Measurements from ENCODE around the gene TTC22. TPM values are rescaled to one million over a fixed set of nuclear protein-coding genes. Genes with fewer than 3 reads are reported as not detected.

The TTC22 gene
- total RNA-seq, 1 experiment from 2014 or later = 17.2 TPM

- Mint-ChIP-seq H3K4me3 (ENCODE audit: low read depth, unreplicated experiment) (no peak overlapping the region), H3K27ac (ENCODE audit: unreplicated experiment) (no peak overlapping the region), H3K36me3 (ENCODE audit: insufficient read depth, unreplicated experiment) (no peaks in the 10 kb centered on the region), H3K9me3 (ENCODE audit: low read depth, unreplicated experiment) (peaks cover 3% of the 10 kb centered on the region), H3K4me1 (ENCODE audit: low read depth, unreplicated experiment) (no peaks in the 10 kb centered on the region), H3K27me3 (ENCODE audit: unreplicated experiment) (no peaks in the 10 kb centered on the region)
- BruUV-seq (replicated peaks) = no TSS peak
- DNase-seq = no peak
- CTCF ChIA-PET = no interaction called here
- intact Hi-C loops (cut with micrococcal nuclease; ENCODE audit: unreplicated experiment) = no loop called here
- TF ChIP-seq CTCF (IDR thresholded peaks at IDR 0.05; ENCODE audit: unreplicated experiment) = no peak
These were observed 25.2 kb upstream of the TTC22 start for GRCh38 chr1:54826226-54826816.

- H3K4me1 Mint-ChIP-seq (ENCODE audit: low read depth, unreplicated experiment) = no peaks in the 10 kb centered on the region
- H3K4me3 Mint-ChIP-seq (ENCODE audit: low read depth, unreplicated experiment) = no peak overlapping the region
- no peak for TF ChIP-seq CTCF (IDR thresholded peaks at IDR 0.05; ENCODE audit: unreplicated experiment)
- intact Hi-C loops (cut with micrococcal nuclease; ENCODE audit: unreplicated experiment) = no loop called here
- no peaks in the 10 kb centered on the region for H3K27me3 Mint-ChIP-seq (ENCODE audit: unreplicated experiment)
- no peak overlapping the region for H3K27ac Mint-ChIP-seq (ENCODE audit: unreplicated experiment)
- CTCF ChIA-PET = no interaction called here
- no peaks in the 10 kb centered on the region for H3K36me3 Mint-ChIP-seq (ENCODE audit: insufficient read depth, unreplicated experiment)
- no TSS peak for BruUV-seq (replicated peaks)
- H3K9me3 Mint-ChIP-seq (ENCODE audit: low read depth, unreplicated experiment) = peaks cover 3% of the 10 kb centered on the region
- no peak for DNase-seq
These were observed 24.6 kb upstream of the TTC22 start for GRCh38 chr1:54825696-54826095.

GRCh38 chr1:54823670-54824069 is 22.5 kb upstream of the TTC22 start:
- intact Hi-C loops (cut with micrococcal nuclease; ENCODE audit: unreplicated experiment) = no loop called here
- Mint-ChIP-seq H3K4me1 (ENCODE audit: low read depth, unreplicated experiment) (peaks cover 8% of the 10 kb centered on the region), H3K4me3 (ENCODE audit: low read depth, unreplicated experiment) (no peak overlapping the region), H3K36me3 (ENCODE audit: insufficient read depth, unreplicated experiment) (no peaks in the 10 kb centered on the region), H3K9me3 (ENCODE audit: low read depth, unreplicated experiment) (peaks cover 3% of the 10 kb centered on the region), H3K27ac (ENCODE audit: unreplicated experiment) (no peak overlapping the region), H3K27me3 (ENCODE audit: unreplicated experiment) (peaks cover 14% of the 10 kb centered on the region)
- DNase-seq = no peak
- CTCF ChIA-PET = no interaction called here
- no peak for TF ChIP-seq CTCF (IDR thresholded peaks at IDR 0.05; ENCODE audit: unreplicated experiment)
- no TSS peak for BruUV-seq (replicated peaks)

GRCh38 chr1:54819733-54820132 is 18.6 kb upstream of the TTC22 start:
- no peak overlapping the region for H3K27ac Mint-ChIP-seq (ENCODE audit: unreplicated experiment)
- no TSS peak for BruUV-seq (replicated peaks)

More at GRCh38 chr1:54819733-54820132, 18.6 kb upstream of the TTC22 start:
- TF ChIP-seq CTCF (IDR thresholded peaks at IDR 0.05; ENCODE audit: unreplicated experiment) = no peak
- no peak for DNase-seq
- CTCF ChIA-PET = no interaction called here
- intact Hi-C loops (cut with micrococcal nuclease; ENCODE audit: unreplicated experiment) = no loop called here
- Mint-ChIP-seq H3K4me1 (ENCODE audit: low read depth, unreplicated experiment) (peaks cover 8% of the 10 kb centered on the region), H3K27me3 (ENCODE audit: unreplicated experiment) (peaks cover 37% of the 10 kb centered on the region), H3K4me3 (ENCODE audit: low read depth, unreplicated experiment) (no peak overlapping the region), H3K36me3 (ENCODE audit: insufficient read depth, unreplicated experiment) (no peaks in the 10 kb centered on the region), H3K9me3 (ENCODE audit: low read depth, unreplicated experiment) (peaks cover 3% of the 10 kb centered on the region)

Measured in Calu3 (cell line).